ENCODE results near the gene GALNT17.

The GALNT17 gene

GRCh38 chr7:71712653-71713180 is 580.8 kb downstream of the GALNT17 start:
- Histone ChIP-seq H3K4me3 (ENCODE audit: low read depth, low read length) (no peak overlapping the region), H3K36me3 (replicated peaks) (no peaks in the 10 kb centered on the region), H3K27me3 (replicated peaks) (no peaks in the 10 kb centered on the region), H3K27ac (no peak overlapping the region)
- in situ Hi-C loops (cut with HindIII; ENCODE audit: low pct_ligation_motif_present, low sequenced_read_pairs), result no loop called here
- TF ChIP-seq CTCF (IDR thresholded peaks at IDR 0.05; ENCODE audit: low read depth, low read length, missing control alignments), result no peak
- DNase-seq, result no peak

GRCh38 chr7:71716690-71717089 is 584.7 kb downstream of the GALNT17 start:
- H3K27me3 ChIP-seq (replicated peaks), result no peaks in the 10 kb centered on the region
- in situ Hi-C loops (cut with HindIII; ENCODE audit: low pct_ligation_motif_present, low sequenced_read_pairs), result no loop called here

GRCh38 chr7:71718563-71718962 is 586.6 kb downstream of the GALNT17 start:
- TF ChIP-seq CTCF (IDR thresholded peaks at IDR 0.05; ENCODE audit: low read depth, low read length, missing control alignments), result no peak
- Histone ChIP-seq H3K36me3 (replicated peaks) (no peaks in the 10 kb centered on the region), H3K4me3 (ENCODE audit: low read depth, low read length) (no peak overlapping the region), H3K27ac (no peak overlapping the region), H3K27me3 (replicated peaks) (no peaks in the 10 kb centered on the region)
- DNase-seq, result no peak
- in situ Hi-C loops (cut with HindIII; ENCODE audit: low pct_ligation_motif_present, low sequenced_read_pairs), result no loop called here

More at GRCh38 chr7:71716690-71717089, 584.7 kb downstream of the GALNT17 start:
- Histone ChIP-seq H3K4me3 (ENCODE audit: low read depth, low read length) (no peak overlapping the region), H3K36me3 (replicated peaks) (no peaks in the 10 kb centered on the region), H3K27ac (no peak overlapping the region)
- TF ChIP-seq CTCF (IDR thresholded peaks at IDR 0.05; ENCODE audit: low read depth, low read length, missing control alignments), result no peak
- DNase-seq, result no peak

GRCh38 chr7:71721742-71722141 is 589.8 kb downstream of the GALNT17 start:
- Histone ChIP-seq H3K36me3 (replicated peaks) (no peaks in the 10 kb centered on the region), H3K27ac (no peak overlapping the region), H3K27me3 (replicated peaks) (no peaks in the 10 kb centered on the region), H3K4me3 (ENCODE audit: low read depth, low read length) (no peak overlapping the region)
- in situ Hi-C loops (cut with HindIII; ENCODE audit: low pct_ligation_motif_present, low sequenced_read_pairs), result no loop called here
- DNase-seq, result no peak
- no peak for TF ChIP-seq CTCF (IDR thresholded peaks at IDR 0.05; ENCODE audit: low read depth, low read length, missing control alignments)

- Histone ChIP-seq H3K27me3 (replicated peaks) (no peaks in the 10 kb centered on the region), H3K27ac (no peak overlapping the region), H3K36me3 (replicated peaks) (no peaks in the 10 kb centered on the region), H3K4me3 (ENCODE audit: low read depth, low read length) (no peak overlapping the region)
- in situ Hi-C loops (cut with HindIII; ENCODE audit: low pct_ligation_motif_present, low sequenced_read_pairs), result no loop called here
- no peak for DNase-seq
- no peak for TF ChIP-seq CTCF (IDR thresholded peaks at IDR 0.05; ENCODE audit: low read depth, low read length, missing control alignments)
Observed at GRCh38 chr7:71723859-71724258, 591.9 kb downstream of the GALNT17 start.

GRCh38 chr7:71727347-71727746 is 595.4 kb downstream of the GALNT17 start:
- no peak overlapping the region for H3K27ac ChIP-seq
- DNase-seq, result no peak
- H3K27me3 ChIP-seq (replicated peaks), result no peaks in the 10 kb centered on the region
- no peak overlapping the region for H3K4me3 ChIP-seq (ENCODE audit: low read depth, low read length)
- no peak for TF ChIP-seq CTCF (IDR thresholded peaks at IDR 0.05; ENCODE audit: low read depth, low read length, missing control alignments)
- no peaks in the 10 kb centered on the region for H3K36me3 ChIP-seq (replicated peaks)
- in situ Hi-C loops (cut with HindIII; ENCODE audit: low pct_ligation_motif_present, low sequenced_read_pairs), result no loop called here
